ENCODE measurements around the gene CCDC33. TPM values are rescaled to one million over a fixed set of nuclear protein-coding genes. Genes with fewer than 3 reads are reported as not detected.

CCDC33 gene
- total RNA-seq, 1 donor, result 0.09 TPM

GRCh38 chr15:74297887-74298286 lies 61.8 kb downstream of the CCDC33 start:
- DNase-seq (ENCODE audit: low read depth), result no peak
- TF ChIP-seq CTCF (IDR thresholded peaks at IDR 0.05; ENCODE audit: insufficient read depth, low read length), result no peak
- no peak overlapping the region for H3K4me3 ChIP-seq (ENCODE audit: low read depth, low read length)

- no peak overlapping the region for H3K4me3 ChIP-seq (ENCODE audit: low read depth, low read length)
- no peak for TF ChIP-seq CTCF (IDR thresholded peaks at IDR 0.05; ENCODE audit: insufficient read depth, low read length)
- DNase-seq (ENCODE audit: low read depth), result no peak
These were observed 64.1 kb downstream of the CCDC33 start for GRCh38 chr15:74300057-74300795.

- DNase-seq (ENCODE audit: low read depth), result no peak
- no peak for TF ChIP-seq CTCF (IDR thresholded peaks at IDR 0.05; ENCODE audit: insufficient read depth, low read length)
- H3K4me3 ChIP-seq (ENCODE audit: low read depth, low read length), result no peak overlapping the region
These were observed 65.6 kb downstream of the CCDC33 start for GRCh38 chr15:74301583-74302361.

GRCh38 chr15:74302821-74303359 lies 66.8 kb downstream of the CCDC33 start:
- TF ChIP-seq CTCF (IDR thresholded peaks at IDR 0.05; ENCODE audit: insufficient read depth, low read length), result peak; percentile 76
- DNase-seq (ENCODE audit: low read depth), result peak; percentile 45
- H3K4me3 ChIP-seq (ENCODE audit: low read depth, low read length), result no peak overlapping the region

- DNase-seq (ENCODE audit: low read depth), result no peak
- TF ChIP-seq CTCF (IDR thresholded peaks at IDR 0.05; ENCODE audit: insufficient read depth, low read length), result no peak
- H3K4me3 ChIP-seq (ENCODE audit: low read depth, low read length), result no peak overlapping the region
These were observed 67.7 kb downstream of the CCDC33 start for GRCh38 chr15:74303741-74304309.

- no peak overlapping the region for H3K4me3 ChIP-seq (ENCODE audit: low read depth, low read length)
- TF ChIP-seq CTCF (IDR thresholded peaks at IDR 0.05; ENCODE audit: insufficient read depth, low read length), result no peak
- no peak for DNase-seq (ENCODE audit: low read depth)
These were observed 68.3 kb downstream of the CCDC33 start for GRCh38 chr15:74304431-74304830.
